Measurements from ENCODE around the gene NAIF1.

- TF ChIP-seq POLR2A (IDR thresholded peaks at IDR 0.05), result peak; percentile 78
- TF ChIP-seq, protein P1, sequence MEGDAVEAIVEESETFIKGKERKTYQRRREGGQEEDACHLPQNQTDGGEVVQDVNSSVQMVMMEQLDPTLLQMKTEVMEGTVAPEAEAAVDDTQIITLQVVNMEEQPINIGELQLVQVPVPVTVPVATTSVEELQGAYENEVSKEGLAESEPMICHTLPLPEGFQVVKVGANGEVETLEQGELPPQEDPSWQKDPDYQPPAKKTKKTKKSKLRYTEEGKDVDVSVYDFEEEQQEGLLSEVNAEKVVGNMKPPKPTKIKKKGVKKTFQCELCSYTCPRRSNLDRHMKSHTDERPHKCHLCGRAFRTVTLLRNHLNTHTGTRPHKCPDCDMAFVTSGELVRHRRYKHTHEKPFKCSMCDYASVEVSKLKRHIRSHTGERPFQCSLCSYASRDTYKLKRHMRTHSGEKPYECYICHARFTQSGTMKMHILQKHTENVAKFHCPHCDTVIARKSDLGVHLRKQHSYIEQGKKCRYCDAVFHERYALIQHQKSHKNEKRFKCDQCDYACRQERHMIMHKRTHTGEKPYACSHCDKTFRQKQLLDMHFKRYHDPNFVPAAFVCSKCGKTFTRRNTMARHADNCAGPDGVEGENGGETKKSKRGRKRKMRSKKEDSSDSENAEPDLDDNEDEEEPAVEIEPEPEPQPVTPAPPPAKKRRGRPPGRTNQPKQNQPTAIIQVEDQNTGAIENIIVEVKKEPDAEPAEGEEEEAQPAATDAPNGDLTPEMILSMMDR (IDR thresholded peaks at IDR 0.05), result no peak
These were observed 37.1 kb upstream of the NAIF1 start for GRCh38 chr9:128104171-128104618.
